OCI-LY1 (cell line): Measurements from ENCODE around the gene SLC22A23.

Experiments
- H2AFZ ChIP-seq: fragments of 200-600 bp; sonication (generic), shearing (Covaris generic); 2 replicates; pipeline ENCODE4 v1.6.0; 2014; ENCODE audit warnings: antibody characterized with exemption, mild to moderate bottlenecking, low read length
- H3F3A ChIP-seq: fragments of 200-600 bp; sonication (generic), shearing (Covaris generic); 2 replicates; pipeline ENCODE4 v1.6.0; 2014; ENCODE audit warnings: mild to moderate bottlenecking, antibody characterized with exemption, low read length, moderate library complexity; ENCODE audit not compliant: insufficient read depth
- H3K27ac ChIP-seq: fragments of 200-600 bp; sonication (generic); 2 replicates; pipeline ENCODE4 v1.5.1; 2014; ENCODE audit warnings: low read length, mixed run types, mild to moderate bottlenecking, low read depth; ENCODE audit not compliant: poor library complexity, severe bottlenecking
- H3K27me3 ChIP-seq: fragments of 200-600 bp; sonication (generic); 2 replicates; pipeline ENCODE4 v1.6.0; 2014; ENCODE audit warnings: antibody characterized with exemption, mild to moderate bottlenecking, low read length, moderate library complexity; ENCODE audit not compliant: insufficient read depth
- H3K36me3 ChIP-seq: fragments of 200-600 bp; sonication (generic); 2 replicates; pipeline ENCODE4 v1.6.1; 2014; ENCODE audit warnings: mild to moderate bottlenecking, antibody characterized with exemption, low read length, moderate library complexity, mixed read lengths; ENCODE audit not compliant: insufficient read depth
- H3K4me1 ChIP-seq: fragments of 200-600 bp; sonication (generic); 2 replicates; pipeline ENCODE4 v1.5.1; 2014; ENCODE audit warnings: mild to moderate bottlenecking, low read length, moderate library complexity; ENCODE audit not compliant: insufficient read depth, severe bottlenecking
- H3K4me2 ChIP-seq: fragments of 200-600 bp; sonication (generic), shearing (Covaris generic); 2 replicates; pipeline ENCODE4 v1.6.1; 2014; ENCODE audit warnings: low read length
- H3K4me3 ChIP-seq: fragments of 200-600 bp; sonication (generic); 2 replicates; pipeline ENCODE4 v1.5.1; 2014; ENCODE audit warnings: low read length, low read depth, mild to moderate bottlenecking, mixed read lengths; ENCODE audit not compliant: poor library complexity, severe bottlenecking
- H3K79me2 ChIP-seq: fragments of 200-600 bp; shearing (Covaris generic); 2 replicates; pipeline ENCODE4 v1.6.1; 2016; ENCODE audit warnings: mixed run types, low read length, mixed read lengths; ENCODE audit not compliant: insufficient read depth
- H3K9ac ChIP-seq: fragments of 200-600 bp; sonication (generic), shearing (Covaris generic); 2 replicates; pipeline ENCODE4 v1.6.1; 2014; ENCODE audit warnings: mild to moderate bottlenecking, low read length, mixed read lengths
- H3K9me2 ChIP-seq: fragments of 200-600 bp; sonication (generic), shearing (Covaris generic); 2 replicates; pipeline ENCODE4 v1.6.1; 2014; ENCODE audit warnings: low read depth, mild to moderate bottlenecking, low read length, mixed read lengths
- H3K9me3 ChIP-seq: fragments of 200-600 bp; shearing (Covaris generic); 2 replicates; pipeline ENCODE4 v1.6.1; 2014; ENCODE audit warnings: low read length, mixed read lengths
- H4K20me1 ChIP-seq: fragments of 200-600 bp; sonication (generic), shearing (Covaris generic); 2 replicates; pipeline ENCODE4 v1.6.0; 2016; ENCODE audit warnings: mild to moderate bottlenecking, low read length; ENCODE audit not compliant: insufficient read depth
- EZH2 ChIP-seq: fragments of 200-600 bp; sonication (generic), shearing (Covaris generic); IDR thresholded peaks from 2 replicates; pipeline ENCODE4 v1.8.0; 2017; ENCODE audit warnings: borderline replicate concordance, mixed run types, mild to moderate bottlenecking, antibody characterized with exemption, low read length, moderate library complexity, mixed read lengths
- TF ChIP-seq, protein P1 (sequence below): fragments of 200-600 bp; sonication (generic), shearing (Covaris generic); IDR thresholded peaks from 2 replicates; pipeline ENCODE4 v1.5.1; 2017; ENCODE audit warnings: mild to moderate bottlenecking, antibody characterized with exemption, low read length, moderate library complexity, mixed read lengths

Gene SLC22A23

GRCh38 chr6:3364391-3364790, 92.5 kb downstream of the SLC22A23 start:
- Histone ChIP-seq H3F3A (no peaks in the 10 kb centered on the region), H3K4me3 (no peak overlapping the region), H3K4me1 (no peaks in the 10 kb centered on the region), H3K4me2 (no peak overlapping the region), H3K27ac (no peak overlapping the region), H3K9me2 (no peaks in the 10 kb centered on the region), H2AFZ (no peak overlapping the region), H3K27me3 (no peaks in the 10 kb centered on the region; the same call in 1 of the 2 replicates), H4K20me1 (no peaks in the 10 kb centered on the region), H3K79me2 (no peaks in the 10 kb centered on the region), H3K9ac (no peak overlapping the region), H3K36me3 (no peaks in the 10 kb centered on the region), H3K9me3 (no peaks in the 10 kb centered on the region)
- TF ChIP-seq EZH2 = no peak
- TF ChIP-seq, protein P1, sequence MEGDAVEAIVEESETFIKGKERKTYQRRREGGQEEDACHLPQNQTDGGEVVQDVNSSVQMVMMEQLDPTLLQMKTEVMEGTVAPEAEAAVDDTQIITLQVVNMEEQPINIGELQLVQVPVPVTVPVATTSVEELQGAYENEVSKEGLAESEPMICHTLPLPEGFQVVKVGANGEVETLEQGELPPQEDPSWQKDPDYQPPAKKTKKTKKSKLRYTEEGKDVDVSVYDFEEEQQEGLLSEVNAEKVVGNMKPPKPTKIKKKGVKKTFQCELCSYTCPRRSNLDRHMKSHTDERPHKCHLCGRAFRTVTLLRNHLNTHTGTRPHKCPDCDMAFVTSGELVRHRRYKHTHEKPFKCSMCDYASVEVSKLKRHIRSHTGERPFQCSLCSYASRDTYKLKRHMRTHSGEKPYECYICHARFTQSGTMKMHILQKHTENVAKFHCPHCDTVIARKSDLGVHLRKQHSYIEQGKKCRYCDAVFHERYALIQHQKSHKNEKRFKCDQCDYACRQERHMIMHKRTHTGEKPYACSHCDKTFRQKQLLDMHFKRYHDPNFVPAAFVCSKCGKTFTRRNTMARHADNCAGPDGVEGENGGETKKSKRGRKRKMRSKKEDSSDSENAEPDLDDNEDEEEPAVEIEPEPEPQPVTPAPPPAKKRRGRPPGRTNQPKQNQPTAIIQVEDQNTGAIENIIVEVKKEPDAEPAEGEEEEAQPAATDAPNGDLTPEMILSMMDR = no peak

- H3K27ac ChIP-seq = no peak overlapping the region
- no peaks in the 10 kb centered on the region for H3K9me2 ChIP-seq
- H3K4me3 ChIP-seq = no peak overlapping the region
- H4K20me1 ChIP-seq = no peaks in the 10 kb centered on the region
- no peak overlapping the region for H3K9ac ChIP-seq
- no peak overlapping the region for H2AFZ ChIP-seq
- no peaks in the 10 kb centered on the region for H3K9me3 ChIP-seq
- no peaks in the 10 kb centered on the region; the same call in 1 of the 2 replicates for H3K27me3 ChIP-seq
- no peaks in the 10 kb centered on the region for H3K4me1 ChIP-seq
- no peak overlapping the region for H3K4me2 ChIP-seq
- no peaks in the 10 kb centered on the region for H3F3A ChIP-seq
- H3K79me2 ChIP-seq = no peaks in the 10 kb centered on the region
- TF ChIP-seq, protein P1 = no peak
- no peak for TF ChIP-seq EZH2
- no peaks in the 10 kb centered on the region for H3K36me3 ChIP-seq
Observed at GRCh38 chr6:3363296-3364025, 93.4 kb downstream of the SLC22A23 start.

- no peak overlapping the region for H2AFZ ChIP-seq
- H3K27ac ChIP-seq = no peak overlapping the region
- no peaks in the 10 kb centered on the region for H3K79me2 ChIP-seq
- no peak overlapping the region for H3K9ac ChIP-seq
- no peaks in the 10 kb centered on the region for H3K9me2 ChIP-seq
- no peak overlapping the region for H3K4me2 ChIP-seq
- H3K27me3 ChIP-seq = no peaks in the 10 kb centered on the region; the same call in 1 of the 2 replicates
- H3K36me3 ChIP-seq = no peaks in the 10 kb centered on the region
- H4K20me1 ChIP-seq = no peaks in the 10 kb centered on the region
- H3K4me3 ChIP-seq = no peak overlapping the region
- H3K4me1 ChIP-seq = peaks cover 7% of the 10 kb centered on the region
- no peaks in the 10 kb centered on the region for H3F3A ChIP-seq
- H3K9me3 ChIP-seq = no peaks in the 10 kb centered on the region
- TF ChIP-seq EZH2 = no peak
- TF ChIP-seq, protein P1 = no peak
Observed at GRCh38 chr6:3361312-3362037, 95.4 kb downstream of the SLC22A23 start.
